Endometrial microvascular endothelial cells (primary cell): ENCODE data around the gene SNAI1. TPM values are rescaled to one million over a fixed set of nuclear protein-coding genes. Genes with fewer than 3 reads are reported as not detected.
"Not testable (repeated sequence)": the region's sequence is repeated elsewhere in the genome, so short reads cannot be mapped to it uniquely, and the experiment has no call there.

Source experiments
- in situ Hi-C: cut with HindIII; loops from 2 replicates; pipeline ENCODE4 v1.10.0; 2017; ENCODE audit warnings: low sequenced_read_pairs, low pct_unique_long_range_greater_than_20kb; ENCODE audit errors: inconsistent ontology term
- total RNA-seq: library from RNA; depleted of rRNA; stranded (reverse); fragments of >200 nt; gene quantifications from one replicate; pipeline ENCODE4 v1.2.3, GENCODE V29; 2015; ENCODE audit errors: inconsistent ontology term

Gene SNAI1
- total RNA-seq, 1 donor from 2014 or later = 4.0 TPM

DNA sequence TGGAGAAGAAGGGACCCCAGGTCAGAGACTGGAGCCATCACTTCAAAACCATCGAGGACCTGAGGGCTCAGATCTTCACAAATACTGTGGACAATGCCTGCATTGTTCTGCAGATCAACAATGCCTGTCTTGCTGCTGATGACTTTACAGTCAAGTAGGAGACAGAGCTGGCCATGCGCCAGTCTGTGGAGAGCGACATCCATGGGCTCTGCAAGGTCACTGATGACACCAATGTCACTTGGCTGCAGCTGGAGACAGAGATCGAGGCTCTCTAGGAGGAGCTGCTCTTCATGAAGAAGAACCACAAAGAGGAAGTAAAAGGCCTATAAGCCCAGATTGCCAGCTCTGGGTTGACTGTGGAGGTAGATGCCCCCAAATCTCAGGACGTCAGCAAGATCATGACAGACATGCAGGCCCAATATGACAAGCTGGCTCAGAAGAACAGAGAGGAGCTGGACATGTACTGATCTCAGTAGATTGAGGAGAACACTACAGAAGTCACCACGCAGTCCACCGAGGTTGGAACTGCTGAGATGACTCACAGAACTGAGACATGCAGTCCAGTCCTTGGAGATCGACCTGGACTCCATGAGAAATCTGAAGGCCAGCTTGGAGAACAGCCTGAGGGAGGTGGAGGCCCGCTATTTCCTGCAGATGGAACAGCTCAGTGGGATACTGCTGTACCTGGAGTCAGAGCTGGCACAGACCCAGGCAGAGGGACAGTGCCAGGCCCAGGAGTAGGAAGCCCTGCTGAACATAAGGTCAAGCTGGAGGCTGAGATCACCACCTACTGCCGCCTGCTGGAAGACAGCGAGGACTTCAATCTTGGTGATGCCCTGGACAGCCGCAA lies 25.5 kb upstream of the SNAI1 start:
- in situ Hi-C loops = not testable (repeated sequence)

DNA sequence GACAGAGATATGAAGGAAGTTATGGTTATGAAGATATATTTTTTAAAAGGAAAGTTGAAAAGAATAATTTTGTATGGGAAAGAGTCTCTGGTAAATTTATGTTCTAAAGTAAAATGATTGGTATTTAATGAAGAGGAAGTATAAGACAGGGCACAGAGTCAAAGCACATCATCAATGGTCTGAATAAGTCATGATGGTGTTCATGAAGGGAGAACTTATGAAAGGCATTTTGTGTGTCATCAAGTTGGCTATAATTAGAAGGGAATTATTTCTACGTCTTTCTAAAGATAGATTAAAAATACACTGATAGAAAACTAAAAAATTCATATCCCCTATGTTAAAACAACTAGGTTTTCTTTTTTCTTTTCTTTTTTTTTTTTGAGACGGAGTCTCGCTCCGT lies 21.4 kb upstream of the SNAI1 start:
- in situ Hi-C loops = no loop called here

DNA sequence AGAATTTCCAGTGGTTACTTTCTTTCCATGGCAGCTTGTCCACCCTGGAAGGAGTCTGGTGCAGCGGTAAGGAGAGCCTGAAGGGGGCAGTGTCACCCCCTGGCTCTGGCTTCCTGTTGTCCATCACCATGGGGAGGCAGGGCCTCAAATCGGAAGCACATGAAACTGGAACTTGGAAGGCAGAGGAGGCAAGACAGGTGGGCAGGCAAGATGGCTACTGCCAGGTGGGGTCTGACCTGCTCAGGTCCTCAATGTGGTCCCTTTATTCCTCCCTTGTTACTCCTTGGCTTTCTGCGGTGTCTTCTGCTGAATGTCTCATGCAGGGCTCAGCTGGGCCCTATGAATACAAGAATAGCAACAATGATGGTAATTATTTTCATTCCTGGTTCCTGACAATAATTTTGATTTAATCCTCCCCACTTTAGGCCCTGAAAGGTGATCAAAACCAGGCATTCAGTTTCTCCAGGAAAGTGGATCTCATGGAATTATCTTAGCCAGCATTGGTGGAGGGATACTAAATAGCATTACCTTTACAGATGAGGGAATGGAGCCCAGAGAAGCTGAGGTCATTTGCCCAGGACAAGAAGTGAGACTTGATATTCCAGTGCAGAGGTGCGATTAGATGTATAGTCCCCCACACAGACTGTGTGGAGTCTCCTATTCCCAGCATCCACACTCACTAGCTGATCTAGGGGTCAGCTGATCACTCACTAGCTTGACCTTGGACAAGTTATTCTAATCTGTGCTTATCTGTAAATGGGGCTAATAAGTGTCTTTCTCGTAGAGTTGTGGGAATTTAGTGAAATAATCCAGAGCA lies 17.6 kb upstream of the SNAI1 start:
- in situ Hi-C loops = no loop called here

GRCh38 chr20:49965781-49966305 lies 16.9 kb upstream of the SNAI1 start:
- in situ Hi-C loops = no loop called here

- in situ Hi-C loops = no loop called here
These were observed 15.9 kb upstream of the SNAI1 start for GRCh38 chr20:49966861-49967260.

DNA sequence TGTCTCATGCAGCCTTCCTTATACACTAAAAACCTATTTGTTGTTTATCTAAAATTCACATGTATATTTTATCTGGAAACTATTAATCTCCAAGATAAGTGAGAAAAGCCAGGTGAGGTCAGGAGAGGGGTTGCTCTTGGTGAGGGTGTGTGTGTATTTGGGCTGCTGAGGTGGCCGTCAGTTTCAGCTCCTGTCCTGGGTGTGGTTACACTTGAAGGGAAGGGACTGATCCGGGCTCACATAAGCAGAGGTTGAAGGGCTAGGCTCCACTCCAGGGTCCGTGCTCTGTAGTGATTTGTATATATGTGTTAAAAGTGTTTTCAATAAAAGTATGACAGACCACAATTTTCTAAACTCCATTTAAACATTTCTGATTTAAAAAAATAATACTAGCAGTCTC lies 13.5 kb upstream of the SNAI1 start:
- in situ Hi-C loops = no loop called here

- in situ Hi-C loops = no loop called here
These were observed 12.8 kb upstream of the SNAI1 start for GRCh38 chr20:49969946-49970345.

GRCh38 chr20:49970498-49970897 lies 12.3 kb upstream of the SNAI1 start:
- in situ Hi-C loops = no loop called here

DNA sequence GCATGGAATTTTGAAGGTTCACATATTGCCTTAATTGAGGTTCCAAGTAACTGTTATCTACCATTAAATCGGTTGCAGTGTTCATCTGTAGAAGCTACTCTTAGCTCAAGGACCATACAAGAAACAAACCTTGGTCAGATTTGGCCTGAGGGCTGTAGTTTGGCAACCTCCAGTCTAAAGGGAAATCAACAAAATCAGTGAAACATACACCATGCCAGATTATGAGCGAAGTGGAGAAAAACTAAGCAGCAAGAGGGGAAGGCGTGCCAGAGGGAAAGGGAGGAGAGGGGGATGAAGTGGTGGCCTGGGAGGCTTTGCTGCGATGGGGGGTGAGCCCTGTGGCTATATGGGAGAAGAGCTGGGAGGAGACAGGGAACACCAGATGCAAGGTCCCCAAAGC lies 8.8 kb upstream of the SNAI1 start:
- in situ Hi-C loops = no loop called here

- in situ Hi-C loops = no loop called here
These were observed 6.2 kb upstream of the SNAI1 start for GRCh38 chr20:49976542-49976941.

DNA sequence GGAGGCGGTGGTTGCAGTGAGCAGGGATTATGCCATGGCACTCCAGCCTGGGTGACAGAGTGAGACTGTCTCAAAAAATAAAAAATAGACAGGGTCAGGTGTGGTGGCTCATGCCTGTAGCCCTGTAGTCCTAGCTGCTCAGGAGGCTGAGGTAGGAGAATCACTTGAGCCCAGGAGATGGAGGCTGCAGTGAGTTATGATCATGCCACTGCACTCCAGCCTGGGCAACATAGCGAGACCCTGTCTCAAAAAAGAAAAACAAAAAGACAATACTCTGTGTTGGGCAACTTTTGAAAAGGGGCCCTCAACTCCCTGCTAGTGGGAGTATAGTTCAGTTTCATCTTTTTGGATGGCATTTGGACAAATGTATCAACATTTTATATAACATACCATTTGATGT lies 5.0 kb upstream of the SNAI1 start:
- in situ Hi-C loops = not testable (repeated sequence)

GRCh38 chr20:49978685-49979029 lies 4.1 kb upstream of the SNAI1 start:
- in situ Hi-C loops = no loop called here

GRCh38 chr20:49979030-49979832 lies 3.5 kb upstream of the SNAI1 start:
- in situ Hi-C loops = no loop called here

- in situ Hi-C loops = no loop called here
These were observed 2.4 kb upstream of the SNAI1 start for GRCh38 chr20:49980140-49981008.

DNA sequence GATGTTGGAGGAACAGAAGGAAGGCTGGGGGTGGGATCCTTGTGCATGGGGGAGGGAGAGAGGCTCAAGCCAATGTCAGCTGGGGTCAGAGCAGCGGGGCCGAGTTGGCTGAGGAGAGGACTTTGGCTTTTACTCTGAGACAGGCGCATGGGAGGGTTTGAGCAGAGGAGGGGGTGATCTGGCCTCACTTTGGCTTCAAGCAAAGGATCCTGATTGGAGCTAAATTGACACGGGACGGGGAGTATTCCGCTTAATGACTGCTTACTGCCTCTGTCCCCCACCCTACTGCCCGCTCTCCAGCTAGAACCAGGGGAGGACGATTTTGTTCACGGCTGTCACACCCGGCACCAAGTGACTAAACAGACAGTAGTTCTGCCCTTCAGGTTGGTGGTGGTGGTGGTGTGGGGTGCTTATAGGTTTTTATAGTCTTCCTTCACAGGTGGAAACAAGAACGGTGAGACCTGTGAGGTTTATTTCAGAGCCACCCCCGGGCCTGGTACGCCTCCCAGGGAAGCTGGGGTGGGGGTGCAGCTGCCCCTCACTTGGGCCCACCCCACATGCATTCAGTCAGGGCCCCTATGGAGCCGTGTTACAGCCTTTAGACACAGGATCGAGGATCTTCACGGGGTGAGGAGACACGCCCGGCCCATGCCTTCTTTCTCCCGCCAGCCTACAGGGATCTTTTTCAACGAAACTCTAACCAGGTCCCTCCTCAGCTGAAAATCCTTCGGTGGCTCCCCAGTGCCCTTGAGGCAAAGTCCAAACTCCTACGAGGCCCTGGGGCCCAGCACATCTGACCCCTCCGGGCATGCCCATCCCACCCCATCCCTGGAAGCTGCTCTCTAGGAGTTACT lies 1.3 kb upstream of the SNAI1 start:
- in situ Hi-C loops = no loop called here

- in situ Hi-C loops = no loop called here
These were observed 771 bp upstream of the SNAI1 start for GRCh38 chr20:49982072-49982345.

DNA sequence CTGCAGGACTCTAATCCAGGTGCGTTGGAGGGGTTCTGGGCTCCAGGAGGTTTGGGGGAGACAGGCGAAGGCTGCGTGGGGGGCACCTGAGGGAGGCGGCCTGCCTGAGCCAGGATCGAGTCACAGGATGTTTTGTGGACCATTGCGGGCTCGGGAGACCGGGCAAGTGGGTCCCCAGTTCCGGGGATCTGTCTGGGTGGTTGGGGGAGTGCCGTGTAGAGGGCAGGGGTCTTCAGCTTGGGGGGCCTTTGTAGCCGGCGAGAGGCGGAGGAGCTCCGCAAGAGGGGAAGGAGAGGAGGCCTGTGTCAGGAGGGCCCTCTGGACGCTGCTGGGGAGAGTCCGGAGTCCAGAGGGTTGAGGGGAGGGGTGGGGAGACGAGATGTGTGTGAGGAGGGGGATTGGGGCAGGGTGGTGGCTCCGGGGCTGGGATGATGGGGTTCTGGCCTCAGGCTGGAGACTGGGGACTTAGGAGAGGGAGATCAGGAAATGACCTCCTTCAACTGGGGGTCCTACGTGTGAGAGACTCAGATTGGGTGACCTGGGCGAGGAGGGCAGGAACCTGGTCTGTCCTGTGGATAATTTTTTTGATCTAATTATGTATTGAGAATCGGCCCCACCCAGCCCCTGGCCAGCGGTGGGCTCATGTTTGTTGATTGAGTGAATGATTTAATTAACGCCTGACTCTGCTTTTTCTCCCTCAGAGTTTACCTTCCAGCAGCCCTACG lies 505 bp downstream of the SNAI1 start:
- in situ Hi-C loops = no loop called here
